Activated CD4-positive, CD25-positive, alpha-beta regulatory T cell treated with anti-CD3 and anti-CD28 coated beads, Interleukin-2, amount 50 U/mL, for 72 hours (primary cell): ENCODE data around the gene PHKB.
"Not testable (repeated sequence)": the region's sequence is repeated elsewhere in the genome, so short reads cannot be mapped to it uniquely, and the experiment has no call there.

Experiments used
- DNase-seq: peaks from one replicate; pipeline ENCODE4 v3.0.0; 2021

PHKB gene

DNA sequence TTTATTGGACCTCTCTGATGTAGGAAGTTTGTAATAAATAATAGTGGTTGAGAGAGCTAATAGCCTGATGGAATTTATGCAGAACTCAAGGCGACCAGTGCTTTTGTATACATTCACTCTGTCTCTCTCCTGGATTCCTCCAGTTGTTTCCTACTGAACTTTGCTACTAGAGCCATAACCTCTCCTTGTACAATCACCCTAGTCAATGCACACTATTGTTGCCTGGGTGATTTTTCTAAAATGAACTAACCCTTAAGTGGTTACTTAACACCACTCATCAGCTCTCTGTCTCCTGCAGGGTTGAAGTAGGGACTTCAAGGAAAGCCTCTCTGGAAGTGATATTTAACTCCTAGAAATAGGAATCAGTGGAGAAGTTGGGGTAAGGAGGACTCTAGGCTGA, 9.7 kb downstream of the PHKB start:
- DNase-seq, result no peak

DNA sequence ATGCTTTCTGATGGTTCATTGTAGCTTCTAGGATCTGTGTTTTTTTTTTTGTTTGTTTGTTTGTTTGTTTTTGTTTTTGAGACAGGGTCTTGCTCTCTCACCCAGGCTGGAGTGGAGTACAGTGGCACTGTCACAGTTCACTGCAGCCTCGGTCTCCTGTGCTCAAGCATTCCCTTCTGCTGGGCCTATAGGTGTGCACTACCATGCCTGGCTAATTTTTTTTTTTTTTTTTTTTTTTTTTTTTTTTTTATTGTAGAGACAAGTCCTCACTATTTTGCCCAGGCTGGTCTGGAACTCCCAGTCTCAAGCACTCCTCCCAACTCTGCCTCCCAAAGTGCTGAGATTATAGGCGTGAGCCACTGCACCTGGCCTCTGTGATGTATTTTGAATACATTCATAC, 11.9 kb downstream of the PHKB start:
- DNase-seq, result not testable (repeated sequence)

DNA sequence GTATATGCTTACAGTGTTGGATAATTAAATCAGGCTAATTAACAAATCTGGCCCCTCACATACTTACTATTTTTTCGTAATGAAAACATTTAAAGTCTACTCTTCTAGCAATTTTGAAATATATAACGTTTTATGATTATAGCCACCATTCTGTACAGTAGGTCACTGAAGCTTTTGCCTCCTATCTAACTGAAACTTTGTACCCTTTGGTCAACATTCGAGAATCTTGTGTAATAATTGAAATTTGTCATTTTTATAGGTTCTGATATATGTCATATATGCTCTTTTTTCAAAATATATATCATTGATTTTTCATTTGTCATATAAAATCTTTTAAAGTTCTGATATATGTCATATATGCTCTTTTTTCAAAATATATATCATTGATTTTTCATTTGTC, 12.7 kb downstream of the PHKB start:
- DNase-seq, result no peak

DNA sequence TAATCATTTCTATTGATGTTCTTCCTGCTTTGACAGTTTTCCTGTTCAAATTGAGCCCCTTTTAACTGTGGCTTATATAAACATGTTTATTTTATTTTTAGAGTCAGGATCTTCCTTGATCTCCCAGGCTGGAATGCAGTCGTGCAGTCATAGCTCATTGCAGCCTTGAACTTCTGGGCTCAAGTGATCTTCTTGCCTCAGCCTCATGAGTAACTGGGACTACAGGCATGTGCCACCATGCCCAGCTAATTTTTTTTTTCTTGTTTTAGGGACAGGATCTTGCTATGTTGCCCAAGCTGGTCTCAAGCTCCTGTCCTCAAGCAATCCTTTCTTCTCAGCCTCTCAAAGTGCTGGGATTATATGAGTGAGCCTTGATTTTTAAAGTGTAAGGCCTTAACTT, 14.7 kb downstream of the PHKB start:
- DNase-seq, result no peak

DNA sequence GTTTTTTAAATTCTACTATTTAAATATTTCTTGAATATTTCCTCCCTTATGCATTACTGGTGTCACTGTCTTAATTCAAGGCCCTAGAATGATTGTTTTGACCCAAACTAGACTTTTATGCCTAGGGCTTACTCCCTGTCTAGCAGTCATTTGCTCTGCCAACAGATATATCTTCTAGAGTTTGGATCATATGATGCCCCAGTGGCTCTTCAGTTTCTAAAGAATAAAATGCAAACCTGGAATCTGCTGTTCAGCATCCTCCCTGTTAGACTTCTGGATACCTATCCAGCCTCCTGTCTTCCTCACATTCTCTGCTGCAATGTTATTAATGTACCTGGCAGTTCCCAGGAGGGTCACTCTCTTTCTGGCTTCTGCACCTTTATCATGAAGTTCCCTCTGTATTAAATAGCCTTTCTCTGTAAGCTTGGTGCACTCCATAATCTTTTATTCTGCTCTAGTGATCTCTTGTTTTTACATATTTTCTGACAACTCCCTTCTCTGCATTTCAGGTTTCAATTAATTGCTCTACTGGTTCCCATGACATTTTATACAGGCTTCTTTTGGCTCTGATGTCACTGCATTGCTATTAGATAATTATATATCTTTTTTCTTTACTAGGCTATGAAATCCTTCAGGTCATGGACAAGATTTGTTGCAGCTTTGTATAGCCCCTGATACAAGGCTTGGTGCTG, 15.7 kb downstream of the PHKB start:
- DNase-seq, result no peak

DNA sequence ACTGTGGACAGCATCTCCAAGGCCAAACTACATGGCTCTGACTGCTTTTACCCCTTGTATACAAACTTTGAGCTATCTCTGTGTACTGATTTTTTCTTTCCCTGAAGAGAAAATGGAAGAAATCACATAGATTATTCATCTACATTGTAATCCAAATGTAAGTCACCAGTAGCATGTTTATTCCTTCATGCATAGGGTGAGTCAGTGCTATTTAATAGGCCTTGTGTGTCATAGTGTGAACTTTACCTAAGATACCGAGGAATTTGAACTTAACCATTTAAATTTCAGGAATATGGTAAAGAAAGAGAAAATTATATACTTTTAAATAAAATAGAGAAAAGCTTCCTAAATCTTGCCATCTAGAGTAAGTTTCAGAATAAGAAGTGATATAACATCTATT, 16.5 kb downstream of the PHKB start:
- DNase-seq, result no peak

DNA sequence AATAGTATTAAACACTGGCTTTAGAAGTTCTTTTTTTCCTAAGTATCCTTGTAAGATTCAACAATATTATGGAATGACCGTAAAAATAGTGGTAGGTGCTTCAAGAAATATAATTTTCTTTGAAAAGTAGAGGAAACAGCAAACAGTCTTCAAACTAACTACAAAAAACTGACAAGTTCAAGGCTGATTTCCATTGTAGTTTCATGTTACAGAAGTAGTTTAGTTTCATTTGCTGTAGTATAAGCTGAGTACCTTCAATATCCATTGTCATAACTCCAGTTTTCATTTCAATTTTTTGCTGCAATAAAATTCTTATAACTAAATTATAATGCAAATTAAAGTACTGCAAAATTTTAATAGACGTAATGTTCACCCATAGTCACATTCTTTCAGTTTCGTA, 19.3 kb downstream of the PHKB start:
- DNase-seq, result no peak

DNA sequence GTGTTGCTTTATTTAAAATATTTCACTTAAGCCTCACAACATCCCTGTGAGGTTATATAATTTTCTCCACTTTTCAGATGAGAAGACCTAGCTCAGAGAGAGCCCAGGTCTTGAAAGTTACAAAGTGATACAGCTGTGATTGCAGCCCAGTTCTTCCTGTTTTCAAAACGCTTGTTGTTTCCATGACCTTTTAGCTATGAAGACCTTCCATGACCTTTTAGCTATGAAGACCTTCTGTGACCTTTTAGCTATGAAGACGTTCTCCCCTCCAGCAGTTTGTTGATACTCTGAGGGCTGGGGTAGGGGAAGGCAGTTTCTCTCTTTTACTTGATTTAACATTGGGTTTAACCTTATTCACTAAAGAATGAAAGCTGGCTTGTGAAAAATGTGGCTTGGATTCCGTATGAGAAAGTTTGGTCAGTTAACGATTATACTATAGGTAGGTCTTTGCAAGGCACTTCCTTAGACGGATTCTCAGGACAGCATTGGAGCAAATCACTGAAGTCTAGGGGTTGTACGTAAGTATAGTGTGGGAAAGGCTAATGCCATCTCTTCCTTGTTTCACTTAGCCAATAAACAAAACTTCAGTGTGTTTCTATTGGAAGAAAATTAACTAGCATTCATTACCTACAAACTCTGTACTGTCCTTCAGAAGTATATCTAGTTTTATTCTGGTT, 20.7 kb downstream of the PHKB start:
- no peak for DNase-seq

DNA sequence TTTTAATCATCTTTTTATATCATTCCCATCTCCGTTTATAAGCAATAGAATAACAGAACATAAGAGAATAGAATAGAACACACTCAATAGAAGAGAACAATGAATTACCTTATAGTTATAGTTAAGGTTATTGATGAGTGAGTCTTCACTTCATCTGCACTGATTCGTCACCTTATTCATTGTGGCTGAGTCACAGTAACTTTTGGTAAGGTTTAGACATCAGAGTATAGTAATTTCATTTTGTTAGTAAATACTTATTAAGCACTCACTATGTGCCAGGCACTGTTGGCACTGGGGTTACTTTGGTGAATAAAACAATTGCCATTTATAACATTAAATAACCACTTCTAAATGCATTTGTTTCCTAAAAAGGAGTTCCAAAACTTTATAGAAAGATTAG, 22.5 kb downstream of the PHKB start:
- no peak for DNase-seq

DNA sequence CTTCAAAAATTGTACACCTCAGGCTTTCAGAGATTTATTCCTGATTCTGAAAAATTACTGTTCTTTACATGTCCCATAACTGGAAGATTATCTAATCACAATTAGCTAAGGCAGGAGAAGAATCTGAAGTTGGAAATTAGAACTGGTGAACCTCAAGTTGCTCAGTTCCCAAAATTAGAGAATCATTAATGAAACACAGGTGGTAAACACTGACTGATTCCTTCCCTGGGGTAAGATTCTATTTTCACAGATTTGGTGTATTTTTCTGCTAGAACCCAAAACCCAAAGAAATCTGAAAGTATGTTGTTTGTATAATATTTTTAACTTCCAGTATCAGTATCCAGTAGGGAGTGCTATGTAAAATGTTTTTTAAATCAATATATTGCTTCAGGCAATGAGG, 25.7 kb downstream of the PHKB start:
- DNase-seq, result no peak

DNA sequence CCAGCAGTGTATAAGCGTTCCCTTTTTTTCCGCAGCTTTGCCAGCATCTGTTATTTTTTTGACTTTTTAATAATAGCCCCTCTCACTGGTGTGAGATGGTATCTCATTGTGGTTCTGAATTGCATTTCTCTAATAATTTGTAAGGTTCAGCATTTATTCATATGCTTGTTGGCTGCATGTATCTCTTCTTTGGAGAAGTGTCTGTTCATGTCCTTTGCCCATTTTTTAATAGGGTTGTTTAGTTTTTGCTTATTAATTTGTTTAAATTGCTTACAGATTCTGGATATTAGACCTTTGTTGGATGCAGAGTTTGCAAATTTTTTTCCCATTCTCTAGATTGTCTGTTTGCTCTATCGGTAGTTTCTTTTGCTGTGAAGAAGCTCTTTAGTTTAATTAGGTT, 26.9 kb downstream of the PHKB start:
- DNase-seq, result no peak

DNA sequence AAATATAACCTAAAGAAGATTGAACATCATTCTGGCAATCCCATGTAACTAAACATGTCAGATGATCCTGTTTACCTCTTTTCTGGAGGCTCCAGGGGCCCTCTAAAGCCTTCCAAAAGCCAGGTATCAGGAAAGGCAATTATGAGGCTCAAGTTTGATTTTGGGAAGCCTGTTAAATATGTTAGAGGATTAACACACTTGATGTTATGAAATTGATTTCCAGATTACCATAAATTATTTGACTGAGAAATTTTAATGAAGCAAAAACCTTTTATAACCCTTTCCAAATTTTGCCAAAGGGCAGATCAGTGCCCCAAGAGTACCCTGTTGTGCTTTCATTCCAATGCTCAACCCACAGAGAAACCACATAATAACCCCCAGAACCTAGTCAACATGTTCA, 29.3 kb downstream of the PHKB start:
- DNase-seq, result no peak

DNA sequence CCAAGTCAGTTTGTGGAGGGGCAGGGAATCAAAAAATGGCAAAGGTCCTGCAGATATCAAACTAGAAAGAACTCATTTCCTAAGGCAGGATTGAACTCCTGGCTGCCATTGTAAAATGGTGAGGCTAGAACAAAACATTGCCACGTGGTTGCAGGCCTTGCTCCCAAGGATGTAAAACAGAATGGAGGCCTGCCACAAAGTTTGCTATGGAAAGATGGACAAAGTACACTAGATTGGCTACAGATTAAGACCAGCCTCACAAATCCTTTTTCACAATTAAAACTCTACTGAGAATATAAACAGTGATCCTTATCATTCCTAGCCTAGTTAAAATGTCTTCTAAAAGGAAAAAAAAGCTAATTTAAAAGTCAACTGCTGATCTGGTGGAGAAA, 30.9 kb downstream of the PHKB start:
- no peak for DNase-seq

DNA sequence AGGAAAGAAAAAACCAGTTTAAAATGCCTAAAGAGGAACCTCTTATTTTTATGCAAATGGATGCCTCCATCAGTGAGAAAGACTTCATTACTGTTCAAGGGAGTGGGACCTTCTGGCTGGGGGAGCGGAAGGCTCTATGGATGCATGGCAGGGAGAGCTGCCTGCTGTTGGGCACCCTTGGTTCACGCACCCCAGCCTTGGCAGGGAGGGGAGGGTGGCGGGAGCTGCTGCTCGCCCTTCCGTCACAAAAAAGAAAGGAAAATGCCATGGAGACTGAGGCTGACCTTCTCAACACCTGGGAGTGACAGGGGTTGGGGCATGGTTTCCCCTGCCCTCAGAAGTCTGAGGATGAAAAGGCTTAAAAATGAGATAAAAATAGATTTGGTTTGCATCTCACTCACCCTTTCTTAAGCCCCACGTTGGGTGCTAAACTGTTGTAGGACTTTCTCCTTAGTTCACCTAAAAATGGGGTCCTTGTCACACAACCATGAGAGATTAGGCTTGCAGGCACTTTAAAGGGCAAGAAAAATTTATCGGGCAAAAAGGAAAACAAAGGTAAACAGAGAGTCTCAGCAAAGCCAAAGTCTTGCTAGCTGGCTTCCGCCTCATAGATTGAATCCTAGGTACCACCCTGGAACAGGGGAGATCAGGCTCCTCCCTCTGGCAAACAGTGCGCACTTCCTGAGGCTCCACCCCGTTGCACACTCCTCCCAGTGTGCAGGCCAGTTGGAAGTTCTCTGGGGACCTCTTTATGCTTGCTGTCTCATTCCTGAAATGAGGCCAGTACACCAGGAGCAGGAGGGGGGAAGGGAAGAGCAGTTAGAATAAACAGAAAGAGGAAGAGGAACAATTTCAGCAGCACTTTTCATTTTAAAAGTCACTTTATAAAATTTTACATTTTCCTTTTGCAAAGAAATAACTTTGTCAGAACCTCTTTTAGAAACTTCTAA, 31.6 kb downstream of the PHKB start:
- peak; percentile 38 for DNase-seq

DNA sequence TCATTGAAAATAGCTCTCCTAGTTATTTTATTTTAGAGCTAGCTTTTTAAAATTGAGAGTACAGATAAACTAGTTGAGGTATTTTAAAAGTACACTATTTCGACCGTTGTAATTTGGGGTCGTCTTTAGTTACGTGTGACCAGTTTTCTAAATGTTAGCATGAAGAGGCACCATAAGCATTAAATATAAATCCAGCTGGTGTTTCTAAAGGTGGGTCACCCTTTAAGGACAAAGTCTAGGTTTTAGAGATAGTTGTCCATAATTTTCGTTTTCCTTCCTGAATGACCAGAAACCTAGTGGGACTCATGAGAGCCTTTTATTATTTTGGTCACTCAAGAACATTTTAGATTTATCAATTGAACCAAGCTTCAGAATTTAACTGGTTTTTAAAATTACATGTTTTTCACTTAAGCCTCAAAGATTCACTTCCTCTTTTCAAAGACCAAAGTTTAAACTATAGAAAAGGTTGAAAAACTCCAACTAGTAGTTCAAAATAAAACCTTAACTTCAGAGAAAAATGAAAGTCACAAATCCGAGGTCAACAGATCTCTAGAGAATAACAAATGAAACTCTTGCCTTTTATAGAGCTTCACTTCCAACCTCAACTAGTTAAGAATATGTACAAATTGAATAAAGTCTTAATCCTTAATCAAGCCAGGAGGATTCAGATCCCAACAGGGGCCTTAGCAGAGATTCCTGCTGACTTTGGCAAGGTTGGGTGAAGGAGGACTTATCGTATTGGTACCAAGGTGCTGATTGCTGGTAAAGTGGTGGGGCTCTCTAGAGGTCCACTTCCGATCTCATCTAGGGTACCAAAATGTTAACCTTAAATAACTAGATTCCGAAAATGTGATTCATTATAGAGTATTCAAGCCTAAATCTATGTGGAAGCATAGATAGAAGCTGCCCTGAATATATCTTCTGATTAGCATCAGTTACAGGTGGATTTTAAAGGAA, 32.5 kb downstream of the PHKB start:
- DNase-seq, result no peak

DNA sequence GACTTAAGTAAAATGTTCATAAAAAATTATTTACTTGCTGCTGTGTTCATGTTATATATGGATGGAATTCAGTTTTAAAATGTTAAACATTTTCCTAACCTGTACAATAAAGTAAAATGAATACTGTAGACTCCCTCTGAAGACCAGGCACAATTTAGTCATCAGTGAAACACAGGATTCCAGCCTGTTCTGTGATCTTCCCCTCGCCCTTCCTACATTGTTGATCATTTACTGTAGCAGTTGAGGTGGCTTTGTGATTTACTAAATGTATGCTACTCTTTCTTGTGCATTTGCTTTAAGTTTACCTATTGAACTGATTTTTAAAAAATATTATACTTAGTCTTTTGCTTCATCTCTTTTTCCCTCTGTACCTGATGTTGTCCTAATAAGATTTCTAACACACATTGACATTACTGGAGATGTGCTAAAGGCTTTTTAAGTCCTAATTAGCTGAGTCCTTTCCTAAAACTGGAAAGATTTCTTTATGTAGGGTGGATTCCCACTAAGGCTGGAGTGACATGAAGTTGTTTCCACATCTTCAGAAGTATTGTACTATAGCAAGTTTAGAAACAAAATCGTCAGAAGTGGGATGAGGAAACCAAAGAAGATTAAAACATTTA, 38.1 kb downstream of the PHKB start:
- no peak for DNase-seq

DNA sequence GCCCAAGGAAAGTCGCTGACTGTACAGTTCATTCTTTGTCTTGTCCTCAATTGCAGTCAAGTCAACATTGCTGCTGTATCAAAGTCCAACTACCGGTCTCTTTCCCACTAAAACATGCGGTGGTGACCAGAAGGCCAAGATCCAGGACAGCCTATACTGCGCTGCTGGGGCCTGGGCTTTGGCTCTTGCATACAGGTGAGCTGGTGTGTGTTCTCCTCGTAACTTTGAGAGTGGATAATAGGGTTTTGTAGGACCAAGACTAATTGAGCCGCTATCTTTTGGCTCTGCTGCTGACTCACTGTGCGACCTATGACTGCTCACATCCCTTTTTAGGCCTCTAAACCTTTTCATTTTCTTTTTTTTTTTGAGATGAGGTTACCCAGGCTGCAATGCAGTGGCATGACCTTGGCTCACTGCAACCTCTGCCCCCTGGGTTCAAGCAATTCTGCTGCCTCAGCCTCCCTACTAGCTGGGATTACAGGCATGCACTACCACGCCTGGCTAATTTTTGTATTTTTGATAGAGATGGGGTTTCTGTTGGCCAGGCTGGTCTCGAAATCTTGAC, 38.7 kb downstream of the PHKB start:
- no peak for DNase-seq

DNA sequence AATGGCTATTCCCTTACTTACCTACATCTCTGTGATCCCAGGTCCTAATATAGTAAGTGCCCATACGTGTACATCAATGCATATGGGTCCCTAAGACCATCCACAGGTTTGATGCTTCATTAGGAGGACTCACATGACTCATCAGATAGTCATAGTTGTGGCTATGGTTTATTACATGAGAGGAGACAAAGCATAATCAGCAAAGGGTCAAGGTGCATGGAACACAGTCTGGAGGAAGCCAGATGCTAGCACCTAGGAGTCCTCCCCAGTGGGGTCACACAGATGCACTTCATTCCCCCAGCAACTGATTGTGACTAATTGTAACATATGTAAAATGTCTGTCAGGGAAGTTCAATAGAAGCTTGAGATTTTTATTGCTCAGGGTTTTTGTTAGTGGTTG, 42.8 kb downstream of the PHKB start:
- no peak for DNase-seq

DNA sequence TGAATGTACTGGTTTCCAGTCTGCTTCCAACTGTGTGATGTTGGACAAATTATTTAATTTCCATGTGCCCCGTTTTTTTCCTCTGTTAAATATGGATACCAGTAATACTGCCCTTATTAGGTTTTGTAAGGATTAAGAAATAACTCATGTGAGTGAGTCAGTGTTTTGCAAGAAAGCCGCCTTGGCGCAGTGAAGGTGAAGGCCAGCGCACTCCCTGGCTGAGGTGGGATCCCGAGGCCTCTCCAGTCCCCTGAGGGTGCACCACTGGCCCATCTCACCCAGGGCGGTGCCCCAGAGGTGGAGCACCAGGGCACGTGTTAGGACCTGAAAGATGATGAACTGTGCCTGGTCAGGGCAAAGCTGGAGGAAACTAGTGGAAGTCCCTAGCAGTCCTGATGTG, 43.5 kb downstream of the PHKB start:
- DNase-seq, result no peak

DNA sequence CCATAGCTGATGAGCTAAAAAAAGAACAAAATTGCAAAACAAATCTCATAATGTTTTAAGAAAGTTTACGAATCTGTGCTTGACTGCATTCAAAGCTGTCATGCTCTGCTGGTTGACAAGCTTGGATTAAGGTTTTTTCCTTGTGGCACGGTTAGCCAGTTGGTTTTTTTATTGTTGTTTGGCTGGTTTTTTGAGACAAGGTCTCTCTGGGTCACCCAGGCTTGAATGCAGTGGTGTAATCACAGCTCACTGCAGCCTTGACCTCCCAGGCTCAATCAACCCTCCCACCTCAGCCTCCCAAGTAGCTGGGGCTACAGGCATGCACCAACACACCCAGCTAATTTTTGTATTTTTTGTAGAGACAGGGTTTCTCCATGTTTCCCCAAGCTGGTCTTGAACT, 45.7 kb downstream of the PHKB start:
- DNase-seq, result no peak

DNA sequence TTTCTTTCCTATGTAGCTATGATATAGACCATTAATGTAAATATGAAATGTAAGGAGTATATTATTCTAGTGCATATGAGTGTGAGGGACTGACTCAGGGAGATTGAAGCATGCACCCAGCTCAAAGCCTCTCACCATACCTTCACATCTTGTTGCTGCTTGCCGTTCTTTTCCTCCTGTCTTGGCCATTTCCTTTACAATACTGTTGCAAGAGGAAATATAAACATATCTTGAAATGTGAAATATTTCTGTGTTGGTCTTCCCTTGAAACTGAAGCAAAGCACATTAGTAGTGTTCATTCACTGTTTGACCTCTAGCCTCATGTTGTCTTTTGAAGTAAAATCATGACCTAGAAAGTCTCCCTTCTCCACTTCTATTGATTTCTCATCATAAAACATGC, 46.6 kb downstream of the PHKB start:
- no peak for DNase-seq

DNA sequence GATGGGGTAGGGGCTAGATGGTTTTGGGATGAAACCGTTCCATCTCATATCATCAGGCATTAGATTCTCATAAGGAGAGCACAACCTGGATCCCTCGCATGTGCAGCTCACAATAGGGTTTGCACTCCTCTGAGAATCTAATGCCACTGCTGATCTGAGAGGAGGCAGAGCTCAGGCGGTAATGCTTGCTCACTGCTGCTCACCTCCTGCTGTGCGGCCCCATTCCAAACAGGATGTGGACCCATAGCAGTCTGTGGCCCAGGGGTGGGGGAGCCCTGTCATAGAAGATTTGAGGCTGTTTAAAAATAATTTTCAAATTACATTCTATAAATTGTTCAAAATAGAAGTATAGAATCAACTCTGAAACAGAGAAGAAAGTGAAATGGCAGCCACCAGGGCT, 50.8 kb downstream of the PHKB start:
- no peak for DNase-seq
